Uterus (tissue), 4 donors: ENCODE results near the gene APOA5. TPM values are rescaled to one million over a fixed set of nuclear protein-coding genes. Genes with fewer than 3 reads are reported as not detected.

ENCODE experiments used
- DNase-seq, 2 donors: peaks; one replicate each; pipeline ENCODE4 v3.0.0-alpha.2; 2019 to 2020
- H3K27ac ChIP-seq, 2 donors: fragments of 200-600 bp; sonication (generic); 1 replicate in 1 of 2; 2 replicates in 1 of 2; pipeline ENCODE4 v1.5.1; 2016 to 2018
- H3K27me3 ChIP-seq, 2 donors: fragments of 200-600 bp; sonication (generic); one replicate each; pipeline ENCODE4 v1.5.1; 2018 to 2019; ENCODE audit warnings: control low read depth in 1 of 2
- H3K36me3 ChIP-seq, 2 donors: fragments of 200-600 bp; sonication (generic); one replicate each; pipeline ENCODE4 v1.5.1; 2019; ENCODE audit warnings: control low read depth in 1 of 2
- H3K4me1 ChIP-seq, 2 donors: fragments of 200-600 bp; sonication (generic); one replicate each; pipeline ENCODE4 v1.5.1; 2018 to 2019; ENCODE audit warnings: control low read depth in 1 of 2
- H3K4me3 ChIP-seq, 2 donors: fragments of 200-600 bp; sonication (generic); 1 replicate in 1 of 2; 2 replicates in 1 of 2; pipeline ENCODE4 v1.5.1; 2018 to 2019; ENCODE audit warnings: mild to moderate bottlenecking in 1 of 2
- H3K9me3 ChIP-seq, 2 donors: fragments of 200-600 bp; sonication (generic); one replicate each; pipeline ENCODE4 v1.5.1; 2019; ENCODE audit warnings: control low read depth in 1 of 2
- CTCF ChIP-seq, 4 experiments: fragments of 200-600 bp in 2 of 4; fragments of 450-650 bp in 2 of 4; sonication (generic) in 2 of 4; IDR thresholded peaks; one replicate each; pipeline ENCODE4 v1.5.1; 2016 to 2019; ENCODE audit warnings: antibody characterized with exemption in 4 of 4, mild to moderate bottlenecking in 2 of 4, moderate library complexity in 1 of 4
- POLR2A ChIP-seq, 2 donors: fragments of 450-650 bp; IDR thresholded peaks; one replicate each; pipeline ENCODE4 v1.6.1; 2016; ENCODE audit warnings: antibody characterized with exemption in 2 of 2, mild to moderate bottlenecking in 1 of 2, moderate library complexity in 1 of 2
- intact Hi-C: fragments of 100-400 bp; cut with DNase I; formaldehyde crosslinking; loops from one replicate; pipeline ENCODE4 v1.15.1; 2023; ENCODE audit warnings: low total_unique reads
- total RNA-seq, 4 donors: library from RNA; depleted of rRNA in 3 of 4; stranded (reverse); fragments of >200 nt in 3 of 4; gene quantifications; one replicate each; pipeline versions ENCODE4 v1.1.0 to v1.2.4, GENCODE V29; 2014 to 2023
- donor health status: DM: yes; HTN: yes; CAD: no.

APOA5 gene
- total RNA-seq, 4 donors from 2014 or later: not detected

DNA sequence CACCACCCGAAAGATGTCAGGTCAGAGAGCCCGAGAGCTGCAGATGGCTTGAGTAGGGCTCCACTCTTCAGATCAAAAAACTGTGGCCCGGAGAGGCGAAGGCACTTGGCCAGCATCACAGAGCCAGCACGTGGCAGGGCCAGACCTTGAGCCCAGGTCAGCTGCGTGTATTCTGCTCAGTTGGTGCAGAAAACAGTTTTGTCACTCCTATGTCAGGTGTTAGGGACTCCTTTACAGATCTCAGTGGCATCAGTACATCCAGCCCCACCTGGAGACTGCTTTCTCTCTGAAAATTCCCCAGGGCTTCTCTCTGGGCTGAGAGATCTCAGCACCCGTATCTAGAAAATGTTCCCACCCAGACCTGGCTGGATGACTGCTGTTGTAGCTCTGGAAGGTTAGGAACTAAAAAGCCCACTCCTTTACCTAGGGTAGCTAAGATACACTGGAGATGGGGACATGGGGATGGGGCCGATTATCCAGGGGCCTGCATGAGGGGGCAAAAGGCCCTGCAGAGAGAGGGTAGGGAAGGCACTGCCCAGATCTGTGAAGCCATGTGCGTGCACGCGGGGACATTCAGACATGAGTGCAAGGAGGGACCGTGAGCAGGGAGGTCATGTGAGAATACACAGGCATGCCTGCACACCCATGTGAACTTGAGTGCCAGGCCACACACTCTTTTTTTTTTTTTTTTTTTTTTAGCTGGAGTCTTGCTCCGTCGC, 42.3 kb upstream of the APOA5 start:
- no peak for DNase-seq
- Histone ChIP-seq H3K9me3 (no peaks in the 10 kb centered on the region), H3K27me3 (no peaks in the 10 kb centered on the region), H3K36me3 (no peaks in the 10 kb centered on the region), H3K27ac (no peak overlapping the region), H3K4me3 (no peak overlapping the region), H3K4me1 (peaks cover 0 to 5% of the 10 kb centered on the region in 2 donors)
- intact Hi-C loops: no loop called here
- TF ChIP-seq POLR2A (IDR thresholded peaks at IDR 0.05) (no peak), CTCF (IDR thresholded peaks at IDR 0.05) (no peak)

GRCh38 chr11:116833491-116833815, 41.8 kb upstream of the APOA5 start:
- intact Hi-C loops: no loop called here
- H3K27ac ChIP-seq: no peak overlapping the region
- no peaks in the 10 kb centered on the region for H3K27me3 ChIP-seq
- H3K9me3 ChIP-seq: no peaks in the 10 kb centered on the region
- TF ChIP-seq CTCF (IDR thresholded peaks at IDR 0.05) (no peak), POLR2A (IDR thresholded peaks at IDR 0.05) (no peak)
- DNase-seq: no peak
- H3K4me3 ChIP-seq: no peak overlapping the region
- peaks cover 0 to 5% of the 10 kb centered on the region in 2 donors for H3K4me1 ChIP-seq
- no peaks in the 10 kb centered on the region for H3K36me3 ChIP-seq

GRCh38 chr11:116832350-116833290, 40.9 kb upstream of the APOA5 start:
- Histone ChIP-seq H3K27ac (no peak overlapping the region), H3K27me3 (no peaks in the 10 kb centered on the region), H3K36me3 (no peaks in the 10 kb centered on the region), H3K4me1 (peaks cover 0 to 5% of the 10 kb centered on the region in 2 donors), H3K9me3 (no peaks in the 10 kb centered on the region), H3K4me3 (no peak overlapping the region)
- no peak for TF ChIP-seq CTCF (IDR thresholded peaks at IDR 0.05)
- no peak for TF ChIP-seq POLR2A (IDR thresholded peaks at IDR 0.05)
- intact Hi-C loops: no loop called here
- DNase-seq: no peak

GRCh38 chr11:116831790-116832349, 40.2 kb upstream of the APOA5 start:
- no peak for DNase-seq
- intact Hi-C loops: no loop called here
- no peak overlapping the region for H3K4me3 ChIP-seq
- TF ChIP-seq POLR2A (IDR thresholded peaks at IDR 0.05): no peak
- TF ChIP-seq CTCF (IDR thresholded peaks at IDR 0.05): no peak
- H3K27me3 ChIP-seq: no peaks in the 10 kb centered on the region
- H3K4me1 ChIP-seq: peaks cover 0 to 5% of the 10 kb centered on the region in 2 donors
- H3K27ac ChIP-seq: no peak overlapping the region
- H3K36me3 ChIP-seq: no peaks in the 10 kb centered on the region
- H3K9me3 ChIP-seq: no peaks in the 10 kb centered on the region
